WTC11 (cell line): ENCODE data around the gene NUP50. TPM values are rescaled to one million over a fixed set of nuclear protein-coding genes. Genes with fewer than 3 reads are reported as not detected.

Source experiments
- ATAC-seq: fragments of 200-7000 bp; cut with Tn5 transposase; 2 replicates; pipeline ENCODE4 v1.10.0; 2021; ENCODE audit warnings: mild to moderate bottlenecking, moderate library complexity
- CTCF ChIA-PET: fragments of 300-600 bp; sonication (Branson Sonifier 250); formaldehyde crosslinking; loops from one replicate; lab custom pipeline; 2021; ENCODE audit warnings: antibody characterized with exemption; lab: Charles Lee
- POLR2A ChIA-PET: fragments of 350-600 bp; sonication (Branson Sonifier 250); formaldehyde crosslinking; loops from one replicate; lab custom pipeline; 2021; ENCODE audit warnings: antibody characterized with exemption; lab: Charles Lee
- DNase-seq: peaks from one replicate; pipeline ENCODE4 v3.0.0; 2021; ENCODE audit warnings: low spot score
- H3K27ac Mint-ChIP-seq: 2 replicates; pipeline ENCODE4 v1.8.0; 2021; ENCODE audit warnings: mixed read lengths
- H3K27me3 Mint-ChIP-seq: 2 replicates; pipeline ENCODE4 v1.8.0; 2021; ENCODE audit warnings: low read depth, mild to moderate bottlenecking, moderate library complexity, mixed read lengths
- H3K36me3 Mint-ChIP-seq: 2 replicates; pipeline ENCODE4 v1.8.0; 2021; ENCODE audit warnings: mixed read lengths
- H3K4me1 Mint-ChIP-seq: 2 replicates; pipeline ENCODE4 v1.8.0; 2022; ENCODE audit warnings: mixed read lengths
- H3K4me3 Mint-ChIP-seq: 2 replicates; pipeline ENCODE4 v1.8.0; 2021; ENCODE audit warnings: mild to moderate bottlenecking, moderate library complexity, mixed read lengths
- H3K9me3 Mint-ChIP-seq: 2 replicates; pipeline ENCODE4 v1.8.0; 2021; ENCODE audit warnings: mixed read lengths
- AFF4 ChIP-seq: sonication (generic); formaldehyde crosslinking; IDR thresholded peaks from 2 replicates; pipeline ENCODE4 v1.8.1; 2023; ENCODE audit warnings: mild to moderate bottlenecking, missing genetic modification reagents, borderline replicate concordance
- ARID4B ChIP-seq: sonication (generic); formaldehyde crosslinking; IDR thresholded peaks from 2 replicates; pipeline ENCODE4 v1.8.0; 2023; ENCODE audit warnings: missing genetic modification reagents, mild to moderate bottlenecking, borderline replicate concordance
- E2F1 ChIP-seq: sonication (generic); formaldehyde crosslinking; IDR thresholded peaks from 2 replicates; pipeline ENCODE4 v1.8.0; 2022; ENCODE audit warnings: mild to moderate bottlenecking, missing genetic modification reagents
- FOXJ3 ChIP-seq: sonication (generic); formaldehyde crosslinking; IDR thresholded peaks from 2 replicates; pipeline ENCODE4 v1.9.0; 2021; ENCODE audit warnings: missing genetic modification reagents, mild to moderate bottlenecking, borderline replicate concordance
- GABPB1 ChIP-seq: sonication (generic); formaldehyde crosslinking; IDR thresholded peaks from 2 replicates; pipeline ENCODE4 v1.8.1; 2023; ENCODE audit warnings: mild to moderate bottlenecking, missing genetic modification reagents
- GTF2I ChIP-seq: fragments of 250-450 bp; sonication (Bioruptor Pico); conservative IDR thresholded peaks from 2 replicates; pipeline ENCODE4 v1.4.0; 2021; ENCODE audit warnings: mild to moderate bottlenecking
- HMGXB4 ChIP-seq: sonication (generic); formaldehyde crosslinking; IDR thresholded peaks from 2 replicates; pipeline ENCODE4 v1.8.1; 2023; ENCODE audit warnings: mild to moderate bottlenecking, moderate library complexity, missing genetic modification reagents
- JAZF1 ChIP-seq: fragments of 250-450 bp; sonication (Bioruptor Pico); IDR thresholded peaks from 2 replicates; pipeline ENCODE4 v1.9.0; 2021; ENCODE audit warnings: moderate library complexity, mild to moderate bottlenecking, inconsistent platforms
- KAT7 ChIP-seq: sonication (generic); formaldehyde crosslinking; IDR thresholded peaks from 2 replicates; pipeline ENCODE4 v1.8.1; 2023; ENCODE audit warnings: missing genetic modification reagents, mild to moderate bottlenecking, borderline replicate concordance
- MYBL2 ChIP-seq: sonication (generic); formaldehyde crosslinking; IDR thresholded peaks from 2 replicates; pipeline ENCODE4 v1.8.1; 2023; ENCODE audit warnings: mild to moderate bottlenecking, moderate library complexity, missing genetic modification reagents
- PRDM15 ChIP-seq: sonication (generic); formaldehyde crosslinking; IDR thresholded peaks from 2 replicates; pipeline ENCODE4 v1.8.0; 2022; ENCODE audit warnings: missing genetic modification reagents
- SMAD3 ChIP-seq: sonication (generic); formaldehyde crosslinking; IDR thresholded peaks from 2 replicates; pipeline ENCODE4 v1.8.0; 2022; ENCODE audit warnings: missing genetic modification reagents, mild to moderate bottlenecking, borderline replicate concordance
- SMAD4 ChIP-seq: sonication (generic); formaldehyde crosslinking; IDR thresholded peaks from 2 replicates; pipeline ENCODE4 v1.8.0; 2022; ENCODE audit warnings: mild to moderate bottlenecking, missing genetic modification reagents
- TEAD1 ChIP-seq: sonication (generic); formaldehyde crosslinking; IDR thresholded peaks from 2 replicates; pipeline ENCODE4 v1.8.0; 2022; ENCODE audit warnings: mild to moderate bottlenecking, missing genetic modification reagents
- TEAD4 ChIP-seq: sonication (generic); formaldehyde crosslinking; IDR thresholded peaks from 2 replicates; pipeline ENCODE4 v1.8.0; 2022; ENCODE audit warnings: mild to moderate bottlenecking, missing genetic modification reagents
- TP53 ChIP-seq: sonication (generic); formaldehyde crosslinking; IDR thresholded peaks from 2 replicates; pipeline ENCODE4 v1.8.1; 2023; ENCODE audit warnings: mild to moderate bottlenecking, missing genetic modification reagents
- ZBTB43 ChIP-seq: sonication (generic); formaldehyde crosslinking; IDR thresholded peaks from 2 replicates; pipeline ENCODE4 v1.8.1; 2023; ENCODE audit warnings: mild to moderate bottlenecking, missing genetic modification reagents
- ZNF232 ChIP-seq: sonication (generic); formaldehyde crosslinking; IDR thresholded peaks from 2 replicates; pipeline ENCODE4 v1.8.0; 2022; ENCODE audit warnings: mild to moderate bottlenecking, missing genetic modification reagents
- ZNF281 ChIP-seq: sonication (generic); formaldehyde crosslinking; IDR thresholded peaks from 2 replicates; pipeline ENCODE4 v1.8.0; 2023; ENCODE audit warnings: mild to moderate bottlenecking, missing genetic modification reagents
- ZNF671 ChIP-seq: fragments of 250-450 bp; sonication (Bioruptor Pico); IDR thresholded peaks from 2 replicates; pipeline ENCODE4 v1.8.0; 2021; ENCODE audit warnings: mild to moderate bottlenecking
- total RNA-seq: library from RNA; stranded (reverse); gene quantifications from 3 replicates; pipeline ENCODE4 v1.2.3, GENCODE V29; 2021

The NUP50 gene
- total RNA-seq, 1 experiment from 2014 or later, result 131 TPM

GRCh38 chr22:45229181-45229580, 65.5 kb downstream of the NUP50 start:
- TF ChIP-seq ZBTB43 (CRISPR knock-in tag), result no peak
- no peak for TF ChIP-seq MYBL2 (CRISPR knock-in tag)
- TF ChIP-seq KAT7 (CRISPR knock-in tag), result no peak
- no peak for TF ChIP-seq JAZF1
- TF ChIP-seq HMGXB4 (CRISPR knock-in tag), result no peak
- TF ChIP-seq E2F1 (CRISPR knock-in tag), result no peak
- no peak for TF ChIP-seq SMAD4 (CRISPR knock-in tag)
- no peak for TF ChIP-seq FOXJ3 (CRISPR knock-in tag)
- no peak for TF ChIP-seq AFF4 (CRISPR knock-in tag)
- TF ChIP-seq GTF2I (CRISPR knock-in tag), result no peak
- no peak for TF ChIP-seq TP53
- no peak for TF ChIP-seq ZNF671 (CRISPR knock-in tag)
- TF ChIP-seq PRDM15 (CRISPR knock-in tag), result no peak
- TF ChIP-seq GABPB1 (CRISPR knock-in tag), result no peak
- TF ChIP-seq ZNF232, result no peak
- TF ChIP-seq SMAD3 (CRISPR knock-in tag), result no peak
- no peak for TF ChIP-seq TEAD1 (CRISPR knock-in tag)
- no peak for TF ChIP-seq ARID4B (CRISPR knock-in tag)
- no peak for TF ChIP-seq ZNF281 (CRISPR knock-in tag)
- TF ChIP-seq TEAD4 (CRISPR knock-in tag), result no peak
- Mint-ChIP-seq H3K27me3 (no peaks in the 10 kb centered on the region), H3K9me3 (no peaks in the 10 kb centered on the region), H3K4me3 (no peak overlapping the region), H3K36me3 (no peaks in the 10 kb centered on the region), H3K27ac (no peak overlapping the region), H3K4me1 (peaks cover 29% of the 10 kb centered on the region)
- POLR2A ChIA-PET, result no interaction called here
- CTCF ChIA-PET, result interaction anchor here (2.2 kb wide), 1 partner anchor 20 kb away, joined by 10 read pairs; no protein-coding TSS in a partner anchor
- ATAC-seq (no peak), DNase-seq (no peak)
